HepG2 (cell line): ENCODE results near the gene TK2. TPM values are rescaled to one million over a fixed set of nuclear protein-coding genes. Genes with fewer than 3 reads are reported as not detected.

ENCODE experiments used
- HCFC1 ChIP-seq: fragments of 150-350 bp; IDR thresholded peaks from 2 replicates; pipeline ENCODE4 v1.6.1; 2014; ENCODE audit warnings: low read depth, low read length
- HINFP ChIP-seq: sonication (generic); formaldehyde crosslinking; IDR thresholded peaks from 2 replicates; pipeline ENCODE4 v1.4.0; 2020; ENCODE audit warnings: low read depth, mild to moderate bottlenecking, missing genetic modification reagents
- HNRNPLL ChIP-seq: fragments of 200-400 bp; formaldehyde crosslinking; IDR thresholded peaks from 2 replicates; pipeline ENCODE4 v1.6.1; 2017; ENCODE audit warnings: mild to moderate bottlenecking, low read depth, low read length; ENCODE audit not compliant: poor library complexity, severe bottlenecking
- NFIB ChIP-seq: sonication (generic); formaldehyde crosslinking; IDR thresholded peaks from 2 replicates; pipeline ENCODE4 v1.9.0; 2021; ENCODE audit warnings: missing genetic modification reagents, mild to moderate bottlenecking, borderline replicate concordance
- POGK ChIP-seq: sonication (generic); formaldehyde crosslinking; conservative IDR thresholded peaks from 2 replicates; pipeline ENCODE4 v1.8.0; 2022; ENCODE audit warnings: mild to moderate bottlenecking, moderate library complexity, missing genetic modification reagents
- PRDM10 ChIP-seq: sonication (generic); formaldehyde crosslinking; IDR thresholded peaks from 2 replicates; pipeline ENCODE4 v1.4.0; 2020; ENCODE audit warnings: low read depth, missing genetic modification reagents
- RCOR2 ChIP-seq: IDR thresholded peaks from 2 replicates; pipeline ENCODE4 v1.6.1; 2016; ENCODE audit warnings: missing biosample characterization, missing genetic modification reagents
- UBTF ChIP-seq: sonication (generic); formaldehyde crosslinking; IDR thresholded peaks from 2 replicates; pipeline ENCODE4 v1.4.0; 2020; ENCODE audit warnings: mild to moderate bottlenecking, missing genetic modification reagents
- ZFP41 ChIP-seq: sonication (generic); formaldehyde crosslinking; IDR thresholded peaks from 2 replicates; pipeline ENCODE4 v1.4.0; 2020; ENCODE audit warnings: mild to moderate bottlenecking, missing genetic modification reagents, borderline replicate concordance
- ZMYM3 ChIP-seq: sonication (generic); formaldehyde crosslinking; IDR thresholded peaks from 2 replicates; pipeline ENCODE4 v1.5.1; 2020; ENCODE audit warnings: mild to moderate bottlenecking, missing genetic modification reagents
- ZNF335 ChIP-seq: sonication (generic); formaldehyde crosslinking; IDR thresholded peaks from 2 replicates; pipeline ENCODE4 v1.4.0; 2020; ENCODE audit warnings: missing genetic modification reagents
- ZNF350 ChIP-seq: sonication (generic); formaldehyde crosslinking; IDR thresholded peaks from 2 replicates; pipeline ENCODE4 v1.4.0; 2020; ENCODE audit warnings: mild to moderate bottlenecking, low read depth, missing genetic modification reagents, borderline replicate concordance
- ZNF383 ChIP-seq: sonication (generic); formaldehyde crosslinking; IDR thresholded peaks from 2 replicates; pipeline ENCODE4 v1.4.0; 2020; ENCODE audit warnings: missing genetic modification reagents, mild to moderate bottlenecking, borderline replicate concordance
- ZNF468 ChIP-seq: sonication (generic); formaldehyde crosslinking; IDR thresholded peaks from 2 replicates; pipeline ENCODE4 v1.8.0; 2022; ENCODE audit warnings: mild to moderate bottlenecking, moderate library complexity, missing genetic modification reagents
- ZNF580 ChIP-seq: IDR thresholded peaks from 2 replicates; pipeline ENCODE4 v1.6.1; 2016; ENCODE audit warnings: low read depth, borderline replicate concordance
- ZNF766 ChIP-seq: sonication (generic); formaldehyde crosslinking; IDR thresholded peaks from 2 replicates; pipeline ENCODE4 v1.5.0; 2020; ENCODE audit warnings: missing genetic modification reagents, borderline replicate concordance
- ZNF792 ChIP-seq: IDR thresholded peaks from 2 replicates; pipeline ENCODE4 v1.6.1; 2016
- polyA plus RNA-seq, 8 experiments: library from polyadenylated mRNA; depleted of rRNA in 3 of 8; stranded (reverse) in 7 of 8; unstranded in 1 of 8; fragments of >200 nt; fragmentation: Illumina TruSeq in 4 of 8; extraction: Trizol in 4 of 8; gene quantifications; 2 replicates each; pipeline versions ENCODE4 v1.2.1 to v1.2.3, GENCODE V29; 2011 to 2016; ENCODE audit warnings: low read depth in 4 of 8, missing spikeins in 1 of 8, mixed read lengths in 1 of 8; ENCODE audit not compliant: insufficient read depth in 1 of 8
- total RNA-seq, 5 experiments: library from RNA; depleted of rRNA; stranded (reverse); fragments of >200 nt; fragmentation: Illumina TruSeq; extraction: Trizol; gene quantifications; 2 replicates each; pipeline ENCODE4 v1.2.3, GENCODE V29; 2016; ENCODE audit warnings: low read depth in 1 of 5

The TK2 gene
- total and polyA plus RNA-seq, 2 of the 13 experiments (the other 11 are each of a cell fraction or from before 2014, with no cell fraction given), result 18.7 to 21.0 TPM

GRCh38 chr16:66552286-66553177 lies 2.6 kb upstream of the TK2 start, which contains the start of gene CKLF (continued):
- TF ChIP-seq PRDM10 (CRISPR knock-in tag) (peak; percentile 69), ZNF468 (CRISPR knock-in tag) (0 out of 2 replicates have a peak, but pooled peaks have one; percentile 49), HINFP (peak; percentile 98), NFIB (CRISPR knock-in tag) (peak; percentile 98; the same call in 1 of the 2 replicates), ZFP41 (CRISPR knock-in tag) (peak; percentile 98), POGK (CRISPR knock-in tag) (peak; percentile 98), ZNF766 (peak; percentile 99), ZNF335 (CRISPR knock-in tag) (peak; percentile 92), ZNF792 (CRISPR knock-in tag) (peak; percentile 99), ZNF580 (CRISPR knock-in tag) (peak; percentile 94; the same call in 1 of the 2 replicates), HCFC1 (no peak; the same call in 1 of the 2 replicates), ZNF383 (CRISPR knock-in tag) (peak; percentile 17; the same call in 1 of the 2 replicates), RCOR2 (CRISPR knock-in tag) (peak; percentile 35; the same call in 1 of the 2 replicates), HNRNPLL (peak; percentile 84), ZNF350 (peak; percentile 98), UBTF (CRISPR knock-in tag) (peak; percentile 84), ZMYM3 (CRISPR knock-in tag) (peak; percentile 88)
